Measurements from ENCODE around the gene CUL7. TPM values are rescaled to one million over a fixed set of nuclear protein-coding genes. Genes with fewer than 3 reads are reported as not detected.

The CUL7 gene
- total and polyA plus RNA-seq, 5 experiments from 2014 or later = 1.6 to 14.4 (median 3.5) TPM

GRCh38 chr6:43075670-43076463 is 22.2 kb upstream of the CUL7 start, which contains the start of gene PTK7:
PTK7 (plus strand) TSS chr6:43076314; CDS start chr6:43076489, 175 bp downstream.
- peaks cover 0 to 41% (median 19%) of the 10 kb centered on the region in 3 donors for H3K36me3 Mint-ChIP-seq
- POLR2A ChIA-PET = interaction anchor here (0.6 kb wide), 1 partner anchor 996 kb away, joined by 5 read pairs; no protein-coding TSS in a partner anchor
- peak within 1 kb of the TSS; percentile 58 to 79 (median 70) for H3K4me3 Mint-ChIP-seq
- ATAC-seq = peak; percentile 79 to 80
- H3K4me1 Mint-ChIP-seq = peaks cover 2 to 11% (median 9%) of the 10 kb centered on the region in 4 donors
- H3K27me3 Mint-ChIP-seq = peaks cover 8 to 23% (median 13%) of the 10 kb centered on the region in 5 donors
- no peaks in the 10 kb centered on the region for H3K9me3 Mint-ChIP-seq
- H3K27ac Mint-ChIP-seq = peak within 1 kb of the TSS in 1 of 10 donors; percentile 27
- peak in 4 of 10 donors; percentile 11 to 23 (median 18) for DNase-seq

GRCh38 chr6:43074847-43075669 is 21.4 kb upstream of the CUL7 start:
- Mint-ChIP-seq H3K9me3 (no peaks in the 10 kb centered on the region), H3K27me3 (peaks cover 8 to 23% (median 13%) of the 10 kb centered on the region in 5 donors), H3K4me1 (peaks cover 3 to 11% (median 9%) of the 10 kb centered on the region in 4 donors), H3K4me3 (peak overlapping the region in 8 of 10 donors; percentile 30 to 73 (median 53)), H3K27ac (no peak overlapping the region), H3K36me3 (peaks cover 0 to 47% (median 22%) of the 10 kb centered on the region in 3 donors)
- POLR2A ChIA-PET = no interaction called here
- DNase-seq = no peak
- ATAC-seq = no peak

- peak overlapping the region in 2 of 10 donors; percentile 16 to 61 for H3K27ac Mint-ChIP-seq
- no peak overlapping the region for H3K4me3 Mint-ChIP-seq
- no peaks in the 10 kb centered on the region for H3K9me3 Mint-ChIP-seq
- peaks cover 0 to 67% (median 34%) of the 10 kb centered on the region in 3 donors for H3K36me3 Mint-ChIP-seq
- ATAC-seq = peak; percentile 66 to 71
- H3K4me1 Mint-ChIP-seq = peaks cover 0 to 3% (median 3%) of the 10 kb centered on the region in 4 donors
- POLR2A ChIA-PET = interaction anchor here (0.7 to 1.2 kb wide), 2 partner anchors 16 to 136 kb away, joined by 3 read pairs; partner anchors contain the start of gene CUL7
- peak in 3 of 10 donors; percentile 12 to 55 (median 36) for DNase-seq
- peaks cover 0 to 3% (median 0%) of the 10 kb centered on the region in 5 donors for H3K27me3 Mint-ChIP-seq
Measured at GRCh38 chr6:43070028-43070632, 16.5 kb upstream of the CUL7 start.

DNA sequence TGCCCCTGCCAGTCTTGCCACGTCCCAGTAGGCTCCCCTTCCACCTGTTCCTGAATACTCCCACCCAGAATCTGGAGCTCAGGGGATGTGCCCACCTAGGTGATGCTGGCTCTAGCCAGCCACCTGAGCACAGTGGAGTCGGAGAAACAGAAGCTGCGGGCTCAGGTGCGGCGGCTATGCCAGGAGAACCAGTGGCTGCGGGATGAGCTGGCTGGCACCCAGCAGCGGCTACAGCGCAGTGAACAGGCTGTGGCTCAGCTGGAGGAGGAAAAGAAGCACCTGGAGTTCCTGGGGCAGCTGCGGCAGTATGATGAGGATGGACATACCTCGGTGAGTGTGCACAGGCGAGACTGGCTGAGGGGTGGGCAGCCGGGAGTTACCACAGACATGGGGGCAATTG is 9.2 kb upstream of the CUL7 start:
- no peak overlapping the region for H3K4me3 Mint-ChIP-seq
- H3K4me1 Mint-ChIP-seq = peaks cover 17 to 41% (median 33%) of the 10 kb centered on the region in 4 donors
- H3K9me3 Mint-ChIP-seq = no peaks in the 10 kb centered on the region
- DNase-seq = no peak
- no peak for ATAC-seq
- no peaks in the 10 kb centered on the region for H3K27me3 Mint-ChIP-seq
- POLR2A ChIA-PET = no interaction called here
- peaks cover 4 to 49% (median 22%) of the 10 kb centered on the region in 3 donors for H3K36me3 Mint-ChIP-seq
- H3K27ac Mint-ChIP-seq = no peak overlapping the region

DNA sequence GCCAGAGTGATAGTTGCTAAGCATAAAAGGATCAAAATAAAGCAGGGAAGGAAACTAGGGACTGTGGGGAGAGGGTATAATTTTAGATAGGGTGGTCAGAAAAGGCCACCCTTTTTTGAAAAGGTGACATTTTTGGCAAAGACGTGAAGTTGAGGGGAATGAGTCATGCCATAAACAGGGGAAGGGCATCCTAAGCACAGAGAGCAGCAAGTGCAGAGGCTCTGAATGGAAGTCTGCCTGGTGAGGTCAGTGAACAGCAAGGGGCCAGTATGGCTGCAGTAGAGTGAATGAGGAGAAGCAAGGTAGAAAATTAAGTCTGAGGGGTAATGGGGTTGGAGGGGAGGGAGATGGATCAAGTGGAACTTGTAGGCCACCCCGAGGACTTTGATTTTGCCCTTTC is 8.2 kb upstream of the CUL7 start:
- no peak for DNase-seq
- peak overlapping the region in 1 of 10 donors; percentile 87 for H3K27ac Mint-ChIP-seq
- peaks cover 17 to 44% (median 36%) of the 10 kb centered on the region in 4 donors for H3K4me1 Mint-ChIP-seq
- H3K27me3 Mint-ChIP-seq = no peaks in the 10 kb centered on the region
- POLR2A ChIA-PET = no interaction called here
- peaks cover 4 to 53% (median 23%) of the 10 kb centered on the region in 3 donors for H3K36me3 Mint-ChIP-seq
- ATAC-seq = no peak
- peak overlapping the region in 3 of 10 donors; percentile 22 to 97 (median 95) for H3K4me3 Mint-ChIP-seq
- H3K9me3 Mint-ChIP-seq = no peaks in the 10 kb centered on the region

DNA sequence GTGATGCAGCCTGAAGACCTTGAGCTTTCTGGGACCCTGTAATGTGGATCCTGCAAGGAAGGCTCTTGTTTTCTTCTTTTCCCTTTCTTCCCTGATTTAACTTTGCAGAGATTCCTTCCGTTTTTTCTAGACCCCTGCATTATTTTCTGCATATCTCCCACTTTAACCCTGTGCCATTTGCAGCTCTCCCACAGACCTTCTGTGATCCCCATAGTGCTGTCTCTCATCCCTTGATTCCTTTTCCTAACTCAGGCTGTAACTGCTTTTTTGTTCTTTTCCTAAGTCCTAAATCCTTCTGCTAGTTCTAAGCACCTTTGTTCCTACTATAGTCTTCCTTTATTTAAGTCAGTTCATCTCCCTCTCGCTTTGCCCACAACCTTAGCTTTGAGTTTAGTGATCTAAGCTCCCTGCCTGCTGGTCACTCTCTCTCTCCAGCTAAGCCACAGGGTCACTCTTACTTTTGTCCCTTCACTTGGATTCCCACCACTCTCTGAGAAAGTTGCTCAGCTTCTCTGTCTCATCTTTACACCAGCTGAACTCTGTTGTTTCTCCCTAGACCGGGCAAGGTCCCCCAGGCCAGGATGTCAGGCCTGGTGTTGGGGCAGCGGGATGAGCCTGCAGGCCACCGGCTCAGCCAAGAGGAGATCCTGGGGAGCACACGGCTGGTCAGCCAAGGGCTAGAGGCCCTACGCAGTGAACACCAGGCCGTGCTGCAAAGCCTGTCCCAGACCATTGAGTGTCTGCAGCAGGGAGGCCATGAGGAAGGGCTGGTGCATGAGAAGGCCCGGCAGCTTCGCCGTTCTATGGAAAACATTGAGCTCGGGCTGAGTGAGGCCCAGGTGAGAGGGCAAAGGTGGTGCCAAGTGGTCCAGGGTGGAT is 7.3 kb upstream of the CUL7 start:
- peak in 1 of 10 donors; percentile 57 for DNase-seq
- POLR2A ChIA-PET = interaction anchor here (0.6 to 3.3 kb wide), 2 partner anchors 47 to 120 kb away, joined by 4 to 41 read pairs; partner anchors contain the start of genes KLHDC3 and MEA1
- Mint-ChIP-seq H3K36me3 (peaks cover 4 to 51% (median 22%) of the 10 kb centered on the region in 3 donors), H3K4me1 (peaks cover 17 to 46% (median 38%) of the 10 kb centered on the region in 4 donors), H3K27ac (peak overlapping the region; percentile 82 to 100 (median 99)), H3K27me3 (no peaks in the 10 kb centered on the region), H3K9me3 (no peaks in the 10 kb centered on the region), H3K4me3 (peak overlapping the region; percentile 93 to 99 (median 95))
- no peak for ATAC-seq

GRCh38 chr6:43060034-43060754 is 6.5 kb upstream of the CUL7 start:
- DNase-seq (no peak), ATAC-seq (no peak)
- Mint-ChIP-seq H3K36me3 (peaks cover 4 to 51% (median 17%) of the 10 kb centered on the region in 3 donors), H3K27ac (peak overlapping the region; percentile 96 to 100 (median 99)), H3K27me3 (no peaks in the 10 kb centered on the region), H3K4me3 (peak overlapping the region; percentile 93 to 99 (median 95)), H3K9me3 (no peaks in the 10 kb centered on the region), H3K4me1 (peaks cover 17 to 47% (median 38%) of the 10 kb centered on the region in 4 donors)
- POLR2A ChIA-PET = interaction anchor here (1.1 to 3.3 kb wide), 6 partner anchors 40 to 309 kb away, joined by 5 to 41 read pairs (median 16); partner anchors contain the start of genes CNPY3, KLHDC3, MEA1 and PEX6

DNA sequence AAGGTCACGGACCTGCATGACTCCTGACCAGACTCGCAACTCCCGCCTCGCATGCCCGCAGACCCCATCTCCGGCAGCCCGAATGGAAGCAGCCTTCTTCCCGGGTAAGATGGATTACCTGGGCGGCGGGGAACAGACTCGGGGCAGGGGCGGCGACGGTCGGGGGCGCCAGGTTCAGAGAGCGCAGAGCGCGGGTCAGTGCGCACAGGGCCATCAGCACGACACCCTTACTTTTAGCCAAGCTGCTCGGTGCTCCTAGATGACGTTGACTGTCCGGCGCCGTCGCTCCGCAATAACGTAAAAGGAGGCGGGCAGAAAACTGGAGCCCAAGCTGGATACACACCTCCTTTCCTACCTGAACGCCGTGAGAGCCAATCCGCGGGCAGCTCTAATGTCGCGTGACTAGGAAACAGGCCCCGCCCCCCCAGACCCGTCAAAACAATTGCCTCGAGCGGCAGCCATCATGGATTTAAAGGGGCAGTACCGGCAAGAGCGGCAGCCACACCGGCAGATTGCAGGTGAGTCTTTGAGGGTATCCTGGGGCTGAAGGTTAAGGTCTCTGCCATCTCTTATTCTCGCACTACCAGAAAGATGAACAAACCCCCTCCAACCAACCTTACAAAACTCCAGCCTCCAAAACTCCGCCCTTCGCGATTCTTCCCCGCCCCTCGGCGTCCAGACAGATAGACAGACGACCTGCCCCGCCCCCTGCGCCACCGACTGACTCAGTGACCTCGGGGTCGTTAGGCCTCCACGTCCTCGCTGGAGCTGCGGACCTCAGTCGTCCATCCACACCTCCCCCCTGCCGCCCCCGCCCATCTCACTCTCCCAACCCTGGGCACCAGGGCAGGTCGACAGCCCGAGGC is 5.8 kb upstream of the CUL7 start, which contains the start of the genes KLC4 and MRPL2:
Gene KLC4, plus strand, starts transcription at position 464 of the 866 bp plus-strand sequence. CDS start 1,705 bp downstream, outside the sequence.
Gene MRPL2, minus strand, starts transcription at position 267 of the 866 bp plus-strand sequence. Its CDS starts 53 bp downstream, at position 214.
- Mint-ChIP-seq H3K36me3 (peaks cover 0 to 45% (median 13%) of the 10 kb centered on the region in 3 donors), H3K4me3 (peak within 1 kb of the TSS; percentile 93 to 99 (median 95)), H3K9me3 (no peaks in the 10 kb centered on the region), H3K27me3 (no peaks in the 10 kb centered on the region), H3K27ac (peak within 1 kb of the TSS; percentile 96 to 100 (median 99)), H3K4me1 (peaks cover 17 to 49% (median 40%) of the 10 kb centered on the region in 4 donors)
- POLR2A ChIA-PET = interaction anchor here (0.9 to 3.3 kb wide), 16 partner anchors 10 to 495 kb away, joined by 3 to 41 read pairs (median 5); partner anchors contain the start of genes CNPY3, DNPH1, KLHDC3 and MEA1
- DNase-seq = peak; percentile 91 to 98 (median 96)
- ATAC-seq = peak; percentile 94 to 98

DNA sequence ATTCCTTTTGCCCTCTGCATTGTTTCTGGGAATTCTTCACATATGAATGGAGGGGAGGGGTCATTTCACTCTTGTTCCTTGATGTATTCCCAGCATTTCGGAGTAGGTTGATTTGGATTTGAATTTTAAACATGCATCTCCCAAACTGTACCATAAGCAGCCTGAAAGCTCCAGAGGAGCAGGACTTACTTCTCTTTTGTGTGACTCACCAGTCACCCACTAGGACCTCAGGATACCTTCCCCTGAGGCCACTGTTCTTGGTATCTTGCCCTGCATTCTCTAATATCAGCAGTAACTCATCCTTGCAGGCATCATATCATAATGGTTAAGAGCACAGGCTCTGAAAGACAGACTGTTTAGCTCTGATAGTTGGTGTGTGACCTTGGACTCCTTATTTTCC is 4.9 kb upstream of the CUL7 start:
- Mint-ChIP-seq H3K27me3 (no peaks in the 10 kb centered on the region), H3K27ac (peak overlapping the region; percentile 96 to 100 (median 99)), H3K36me3 (peaks cover 0 to 39% (median 11%) of the 10 kb centered on the region in 3 donors), H3K9me3 (no peaks in the 10 kb centered on the region), H3K4me3 (peak overlapping the region; percentile 93 to 99 (median 95)), H3K4me1 (peaks cover 20 to 56% (median 48%) of the 10 kb centered on the region in 4 donors)
- POLR2A ChIA-PET = interaction anchor here (1.0 to 3.3 kb wide), 11 partner anchors 9 to 311 kb away, joined by 3 to 41 read pairs (median 7); partner anchors contain the start of genes CNPY3, DNPH1, KLHDC3 and MEA1
- peak in 1 of 10 donors; percentile 2 for DNase-seq
- ATAC-seq = no peak

All from naive thymus-derived CD8-positive, alpha-beta T cell (primary cell).